ENCODE measurements around the gene NFIX.

GRCh38 chr19:13064092-13064489, 68.8 kb downstream of the NFIX start:
- no peak for TF ChIP-seq POLR2A (IDR thresholded peaks at IDR 0.05)
- TF ChIP-seq EP300 (IDR thresholded peaks at IDR 0.05) = no peak
- TF ChIP-seq CTCF (IDR thresholded peaks at IDR 0.05) = no peak
- no peak for TF ChIP-seq POLR2AphosphoS5 (IDR thresholded peaks at IDR 0.05)

All from sigmoid colon (tissue), 4 donors.